Stimulated activated naive CD8-positive, alpha-beta T cell treated with anti-CD3 and anti-CD28 coated beads, Interleukin-15, Interleukin-2, amounts not matched to agents 100 ng/mL and 50 ng/mL, for 24 hours (primary cell): Measurements from ENCODE around the gene BAMBI.
A peak's percentile ranks its signal among the peaks of the same experiment; 100 is the strongest.
"Not testable (repeated sequence)": the region's sequence is repeated elsewhere in the genome, so short reads cannot be mapped to it uniquely, and the experiment has no call there.

Experiments used
- H3K27ac Mint-ChIP-seq: one replicate; pipeline ENCODE4 v1.8.0; 2021; ENCODE audit warnings: mild to moderate bottlenecking, mixed read lengths
- H3K27me3 Mint-ChIP-seq: one replicate; pipeline ENCODE4 v1.8.0; 2021; ENCODE audit warnings: mixed read lengths
- H3K36me3 Mint-ChIP-seq: one replicate; pipeline ENCODE4 v1.8.0; 2021; ENCODE audit warnings: low read depth, mixed read lengths
- H3K4me1 Mint-ChIP-seq: one replicate; pipeline ENCODE4 v1.8.0; 2021; ENCODE audit warnings: low read depth, mixed read lengths
- H3K4me3 Mint-ChIP-seq: one replicate; pipeline ENCODE4 v1.8.0; 2021; ENCODE audit warnings: mild to moderate bottlenecking, mixed read lengths
- H3K9me3 Mint-ChIP-seq: one replicate; pipeline ENCODE4 v1.8.0; 2021; ENCODE audit warnings: mixed read lengths

The BAMBI gene

GRCh38 chr10:28676968-28677887 lies at the start of gene BAMBI:
Gene BAMBI, plus strand, starts transcription at chr10:28677521. Its CDS starts 377 bp downstream, at chr10:28677898.
- peaks cover 72% of the 10 kb centered on the region for H3K27me3 Mint-ChIP-seq
- H3K9me3 Mint-ChIP-seq: no peaks in the 10 kb centered on the region
- H3K4me1 Mint-ChIP-seq: peaks cover 37% of the 10 kb centered on the region
- no peaks in the 10 kb centered on the region for H3K36me3 Mint-ChIP-seq
- H3K4me3 Mint-ChIP-seq: peak within 1 kb of the TSS; percentile 84
- peak within 1 kb of the TSS; percentile 4 for H3K27ac Mint-ChIP-seq

GRCh38 chr10:28628184-28628893 lies 49.0 kb upstream of the BAMBI start:
- Mint-ChIP-seq H3K4me1 (no peaks in the 10 kb centered on the region), H3K36me3 (no peaks in the 10 kb centered on the region), H3K27me3 (peaks cover 15% of the 10 kb centered on the region), H3K9me3 (no peaks in the 10 kb centered on the region), H3K4me3 (no peak overlapping the region), H3K27ac (no peak overlapping the region)

GRCh38 chr10:28631896-28632583 lies 45.3 kb upstream of the BAMBI start:
- Mint-ChIP-seq H3K27me3 (peaks cover 33% of the 10 kb centered on the region), H3K27ac (no peak overlapping the region), H3K9me3 (no peaks in the 10 kb centered on the region)

GRCh38 chr10:28632584-28632945 lies 44.8 kb upstream of the BAMBI start:
- Mint-ChIP-seq H3K9me3 (no peaks in the 10 kb centered on the region), H3K4me1 (no peaks in the 10 kb centered on the region), H3K27me3 (peaks cover 30% of the 10 kb centered on the region), H3K36me3 (no peaks in the 10 kb centered on the region), H3K4me3 (no peak overlapping the region), H3K27ac (no peak overlapping the region)

More at GRCh38 chr10:28631896-28632583, 45.3 kb upstream of the BAMBI start:
- Mint-ChIP-seq H3K4me1 (no peaks in the 10 kb centered on the region), H3K36me3 (no peaks in the 10 kb centered on the region), H3K4me3 (no peak overlapping the region)

- H3K4me3 Mint-ChIP-seq: no peak overlapping the region
- no peaks in the 10 kb centered on the region for H3K4me1 Mint-ChIP-seq
- no peaks in the 10 kb centered on the region for H3K36me3 Mint-ChIP-seq
- peaks cover 2% of the 10 kb centered on the region for H3K9me3 Mint-ChIP-seq
- peaks cover 30% of the 10 kb centered on the region for H3K27me3 Mint-ChIP-seq
- H3K27ac Mint-ChIP-seq: no peak overlapping the region
Observed at GRCh38 chr10:28633750-28634149, 43.6 kb upstream of the BAMBI start.

GRCh38 chr10:28637346-28637745 lies 40.0 kb upstream of the BAMBI start:
- Mint-ChIP-seq H3K4me3 (no peak overlapping the region), H3K27ac (no peak overlapping the region), H3K4me1 (no peaks in the 10 kb centered on the region), H3K9me3 (peaks cover 3% of the 10 kb centered on the region), H3K36me3 (no peaks in the 10 kb centered on the region), H3K27me3 (peaks cover 19% of the 10 kb centered on the region)

- no peak overlapping the region for H3K4me3 Mint-ChIP-seq
- H3K27me3 Mint-ChIP-seq: peaks cover 17% of the 10 kb centered on the region
- H3K4me1 Mint-ChIP-seq: no peaks in the 10 kb centered on the region
- no peak overlapping the region for H3K27ac Mint-ChIP-seq
- peaks cover 3% of the 10 kb centered on the region for H3K9me3 Mint-ChIP-seq
- H3K36me3 Mint-ChIP-seq: no peaks in the 10 kb centered on the region
Observed at GRCh38 chr10:28638392-28638791, 38.9 kb upstream of the BAMBI start.

GRCh38 chr10:28640551-28640950 lies 36.8 kb upstream of the BAMBI start:
- H3K27ac Mint-ChIP-seq: no peak overlapping the region

GRCh38 chr10:28644647-28645046 lies 32.7 kb upstream of the BAMBI start:
- Mint-ChIP-seq H3K4me1 (no peaks in the 10 kb centered on the region), H3K4me3 (no peak overlapping the region), H3K9me3 (no peaks in the 10 kb centered on the region), H3K27me3 (peaks cover 8% of the 10 kb centered on the region), H3K27ac (no peak overlapping the region), H3K36me3 (no peaks in the 10 kb centered on the region)

More at GRCh38 chr10:28640551-28640950, 36.8 kb upstream of the BAMBI start:
- Mint-ChIP-seq H3K4me1 (no peaks in the 10 kb centered on the region), H3K27me3 (peaks cover 4% of the 10 kb centered on the region), H3K4me3 (no peak overlapping the region), H3K36me3 (no peaks in the 10 kb centered on the region), H3K9me3 (peaks cover 3% of the 10 kb centered on the region)

- peaks cover 16% of the 10 kb centered on the region for H3K27me3 Mint-ChIP-seq
- H3K4me3 Mint-ChIP-seq: no peak overlapping the region
- H3K27ac Mint-ChIP-seq: no peak overlapping the region
- no peaks in the 10 kb centered on the region for H3K36me3 Mint-ChIP-seq
- H3K4me1 Mint-ChIP-seq: no peaks in the 10 kb centered on the region
- H3K9me3 Mint-ChIP-seq: no peaks in the 10 kb centered on the region
Observed at GRCh38 chr10:28652106-28652505, 25.2 kb upstream of the BAMBI start.

GRCh38 chr10:28652703-28653102 lies 24.6 kb upstream of the BAMBI start:
- H3K9me3 Mint-ChIP-seq: no peaks in the 10 kb centered on the region
- no peak overlapping the region for H3K4me3 Mint-ChIP-seq
- peaks cover 18% of the 10 kb centered on the region for H3K27me3 Mint-ChIP-seq
- H3K27ac Mint-ChIP-seq: no peak overlapping the region
- H3K36me3 Mint-ChIP-seq: no peaks in the 10 kb centered on the region
- no peaks in the 10 kb centered on the region for H3K4me1 Mint-ChIP-seq

GRCh38 chr10:28658824-28659223 lies 18.5 kb upstream of the BAMBI start:
- H3K27ac Mint-ChIP-seq, H3K9me3 Mint-ChIP-seq, H3K4me3 Mint-ChIP-seq, H3K4me1 Mint-ChIP-seq, H3K36me3 Mint-ChIP-seq: not testable (repeated sequence)
- peaks cover 18% of the 10 kb centered on the region for H3K27me3 Mint-ChIP-seq

GRCh38 chr10:28661035-28661434 lies 16.3 kb upstream of the BAMBI start:
- Mint-ChIP-seq H3K9me3 (no peaks in the 10 kb centered on the region), H3K27ac (no peak overlapping the region), H3K4me1 (no peaks in the 10 kb centered on the region), H3K36me3 (no peaks in the 10 kb centered on the region), H3K27me3 (peaks cover 30% of the 10 kb centered on the region), H3K4me3 (no peak overlapping the region)

- Mint-ChIP-seq H3K4me1 (peaks cover 8% of the 10 kb centered on the region), H3K27me3 (peaks cover 50% of the 10 kb centered on the region), H3K9me3 (no peaks in the 10 kb centered on the region), H3K27ac (no peak overlapping the region), H3K36me3 (no peaks in the 10 kb centered on the region), H3K4me3 (no peak overlapping the region)
Observed at GRCh38 chr10:28663576-28664368, 13.5 kb upstream of the BAMBI start.
